Measurements from ENCODE around the gene CENPX.

- TF ChIP-seq, protein P1, sequence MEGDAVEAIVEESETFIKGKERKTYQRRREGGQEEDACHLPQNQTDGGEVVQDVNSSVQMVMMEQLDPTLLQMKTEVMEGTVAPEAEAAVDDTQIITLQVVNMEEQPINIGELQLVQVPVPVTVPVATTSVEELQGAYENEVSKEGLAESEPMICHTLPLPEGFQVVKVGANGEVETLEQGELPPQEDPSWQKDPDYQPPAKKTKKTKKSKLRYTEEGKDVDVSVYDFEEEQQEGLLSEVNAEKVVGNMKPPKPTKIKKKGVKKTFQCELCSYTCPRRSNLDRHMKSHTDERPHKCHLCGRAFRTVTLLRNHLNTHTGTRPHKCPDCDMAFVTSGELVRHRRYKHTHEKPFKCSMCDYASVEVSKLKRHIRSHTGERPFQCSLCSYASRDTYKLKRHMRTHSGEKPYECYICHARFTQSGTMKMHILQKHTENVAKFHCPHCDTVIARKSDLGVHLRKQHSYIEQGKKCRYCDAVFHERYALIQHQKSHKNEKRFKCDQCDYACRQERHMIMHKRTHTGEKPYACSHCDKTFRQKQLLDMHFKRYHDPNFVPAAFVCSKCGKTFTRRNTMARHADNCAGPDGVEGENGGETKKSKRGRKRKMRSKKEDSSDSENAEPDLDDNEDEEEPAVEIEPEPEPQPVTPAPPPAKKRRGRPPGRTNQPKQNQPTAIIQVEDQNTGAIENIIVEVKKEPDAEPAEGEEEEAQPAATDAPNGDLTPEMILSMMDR (IDR thresholded peaks at IDR 0.05; ENCODE audit: extremely low read depth in 1 of 2, insufficient read depth in 1 of 2, low read depth in 1 of 2, low read length in 2 of 2), result no peak
- TF ChIP-seq POLR2A (IDR thresholded peaks at IDR 0.05; ENCODE audit: low read depth, low read length), result no peak
Observed at GRCh38 chr17:81996232-81996756, 26.4 kb downstream of the CENPX start.
